PC-3 (cell line): ENCODE measurements around the gene NLRP13.

ENCODE experiments used
- EZH2 ChIP-seq: fragments of 300-600 bp; sonication (generic); IDR thresholded peaks from one replicate; pipeline ENCODE4 v1.6.1; 2017; ENCODE audit warnings: antibody characterized with exemption, mild to moderate bottlenecking, low read length; ENCODE audit not compliant: unreplicated experiment
- EZH2phosphoT487 ChIP-seq: fragments of 300-600 bp; sonication (generic); IDR thresholded peaks from 2 replicates; pipeline ENCODE4 v1.6.1; 2018; ENCODE audit warnings: mild to moderate bottlenecking, antibody characterized with exemption, low read length, borderline replicate concordance
- TF ChIP-seq, protein P1 (sequence below): fragments of 300-600 bp; sonication (generic); conservative IDR thresholded peaks from 2 replicates; pipeline ENCODE4 v1.5.1; 2017; ENCODE audit warnings: antibody characterized with exemption, low read depth, mild to moderate bottlenecking, low read length

DNA sequence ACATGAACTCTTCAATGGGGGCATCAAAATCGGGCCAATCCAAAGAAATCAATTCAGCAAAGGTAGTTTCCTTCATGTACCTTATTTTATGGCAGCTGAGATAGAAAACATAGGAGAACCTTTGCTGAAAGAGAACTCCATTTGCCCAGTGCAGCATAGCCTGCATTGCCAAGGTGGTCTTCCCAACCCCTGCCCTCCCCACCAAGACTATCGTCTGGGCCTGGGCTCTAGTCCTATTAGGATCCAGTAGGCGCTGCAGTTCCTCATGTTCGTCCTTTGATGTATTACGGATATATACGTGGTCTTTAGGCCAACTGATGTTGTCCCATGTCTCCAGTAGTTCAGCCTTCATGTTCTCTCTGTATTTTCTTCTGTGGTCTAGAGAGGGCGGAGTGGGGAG lies 19.2 kb downstream of the NLRP13 start:
- TF ChIP-seq, protein P1, sequence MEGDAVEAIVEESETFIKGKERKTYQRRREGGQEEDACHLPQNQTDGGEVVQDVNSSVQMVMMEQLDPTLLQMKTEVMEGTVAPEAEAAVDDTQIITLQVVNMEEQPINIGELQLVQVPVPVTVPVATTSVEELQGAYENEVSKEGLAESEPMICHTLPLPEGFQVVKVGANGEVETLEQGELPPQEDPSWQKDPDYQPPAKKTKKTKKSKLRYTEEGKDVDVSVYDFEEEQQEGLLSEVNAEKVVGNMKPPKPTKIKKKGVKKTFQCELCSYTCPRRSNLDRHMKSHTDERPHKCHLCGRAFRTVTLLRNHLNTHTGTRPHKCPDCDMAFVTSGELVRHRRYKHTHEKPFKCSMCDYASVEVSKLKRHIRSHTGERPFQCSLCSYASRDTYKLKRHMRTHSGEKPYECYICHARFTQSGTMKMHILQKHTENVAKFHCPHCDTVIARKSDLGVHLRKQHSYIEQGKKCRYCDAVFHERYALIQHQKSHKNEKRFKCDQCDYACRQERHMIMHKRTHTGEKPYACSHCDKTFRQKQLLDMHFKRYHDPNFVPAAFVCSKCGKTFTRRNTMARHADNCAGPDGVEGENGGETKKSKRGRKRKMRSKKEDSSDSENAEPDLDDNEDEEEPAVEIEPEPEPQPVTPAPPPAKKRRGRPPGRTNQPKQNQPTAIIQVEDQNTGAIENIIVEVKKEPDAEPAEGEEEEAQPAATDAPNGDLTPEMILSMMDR: no peak
- TF ChIP-seq EZH2phosphoT487 (no peak), EZH2 (no peak)
